Activated CD8-positive, alpha-beta memory T cell treated with anti-CD3 and anti-CD28 coated beads for 24 hours (primary cell): ENCODE results near the gene HNRNPA2B1.

Experiments used
- DNase-seq: peaks from one replicate; pipeline ENCODE4 v3.0.0-alpha.2; 2020

HNRNPA2B1 gene

DNA sequence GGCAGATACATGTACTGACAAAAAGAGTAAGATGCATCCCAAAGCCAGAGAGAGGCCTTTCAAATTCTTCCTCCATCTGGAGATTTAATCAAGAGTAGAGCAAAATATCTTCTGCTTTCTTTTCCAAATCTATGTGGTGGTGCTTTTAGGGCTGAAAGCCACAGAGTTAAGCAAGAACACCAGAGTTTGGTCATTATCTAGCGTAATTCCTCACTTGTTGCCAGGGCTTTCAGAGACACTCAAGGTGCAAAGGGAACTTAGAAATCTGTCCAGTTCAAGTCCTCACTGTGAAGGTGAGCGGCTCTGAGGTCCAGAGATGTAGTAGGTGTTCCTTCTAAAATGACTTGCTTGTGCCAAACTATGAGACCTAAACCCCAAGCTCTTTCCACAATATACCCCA, 59.5 kb downstream of the HNRNPA2B1 start:
- DNase-seq, result no peak

- no peak for DNase-seq
These were observed 60.2 kb downstream of the HNRNPA2B1 start for GRCh38 chr7:26140380-26140779.
